IMR-90 (cell line): ENCODE data around the gene PLCH2. TPM values are rescaled to one million over a fixed set of nuclear protein-coding genes. Genes with fewer than 3 reads are reported as not detected.

Experiments
- ATAC-seq: fragments of 200-7000 bp; cut with Tn5 transposase; 2 replicates; pipeline ENCODE4 v1.9.1; 2020; ENCODE audit warnings: low read depth, mild to moderate bottlenecking, moderate library complexity
- BruUV-seq: library from RNA; stranded (reverse); fragments of 400-500 nt; replicated peaks from 2 replicates; lab custom pipeline; 2021; lab: Mats Ljungman, UMichigan
- CTCF ChIA-PET: fragments of 300-600 bp; formaldehyde crosslinking; extraction: SDS; loops from one replicate; lab custom pipeline; 2021; ENCODE audit warnings: antibody characterized with exemption; lab: Yijun Ruan, JAX
- POLR2A ChIA-PET: fragments of 300-600 bp; sonication (Branson Sonifier 250); formaldehyde crosslinking; loops from one replicate; lab custom pipeline; 2022; ENCODE audit warnings: antibody characterized with exemption; ENCODE audit not compliant: unreplicated experiment; lab: Charles Lee
- DNase-seq: peaks from one replicate; pipeline ENCODE4 v3.0.0; 2013
- H2AFZ ChIP-seq: replicated peaks from 2 replicates; pipeline ENCODE3; 2013; ENCODE audit warnings: low read length, mild to moderate bottlenecking; ENCODE audit not compliant: poor library complexity
- H2AK5ac ChIP-seq: 2 replicates; pipeline ENCODE4 v1.6.1; 2013; ENCODE audit warnings: low read depth, low read length, inconsistent platforms
- H2AK9ac ChIP-seq: replicated peaks from 2 replicates; pipeline ENCODE3; 2013; ENCODE audit warnings: mild to moderate bottlenecking, low read depth, low read length, moderate library complexity; ENCODE audit not compliant: poor library complexity
- H2BK120ac ChIP-seq: 2 replicates; pipeline ENCODE4 v1.6.1; 2013; ENCODE audit warnings: low read depth, low read length, inconsistent platforms
- H2BK15ac ChIP-seq: 3 replicates; pipeline ENCODE4 v1.6.1; 2013; ENCODE audit warnings: low read depth, low read length, inconsistent platforms
- H2BK20ac ChIP-seq: 2 replicates; pipeline ENCODE4 v1.6.1; 2013; ENCODE audit warnings: low read depth, mild to moderate bottlenecking, inconsistent platforms, low read length, moderate library complexity
- H2BK5ac ChIP-seq: 2 replicates; pipeline ENCODE4 v1.6.1; 2013; ENCODE audit warnings: mild to moderate bottlenecking, low read depth, low read length, inconsistent platforms; ENCODE audit not compliant: poor library complexity, severe bottlenecking
- H3K14ac ChIP-seq: replicated peaks from 2 replicates; pipeline ENCODE4 v1.6.1; 2013; ENCODE audit warnings: low read depth, low read length, inconsistent platforms
- H3K18ac ChIP-seq: 2 replicates; pipeline ENCODE4 v1.6.1; 2013; ENCODE audit warnings: low read depth, low read length, control low read depth
- H3K23ac ChIP-seq: 2 replicates; pipeline ENCODE4 v1.6.1; 2013; ENCODE audit warnings: low read depth, low read length, inconsistent platforms
- H3K27ac ChIP-seq: 2 replicates; pipeline ENCODE4 v1.5.1; 2013; ENCODE audit warnings: mild to moderate bottlenecking, control low read depth, low read length; ENCODE audit not compliant: insufficient read depth
- H3K27me3 ChIP-seq: 2 replicates; pipeline ENCODE4 v1.6.1; 2013; ENCODE audit warnings: low read length; ENCODE audit not compliant: control insufficient read depth, insufficient read depth
- H3K36me3 ChIP-seq: 2 replicates; pipeline ENCODE4 v1.6.1; 2013; ENCODE audit warnings: low read length, mixed read lengths; ENCODE audit not compliant: control insufficient read depth, insufficient read depth
- H3K4ac ChIP-seq: 2 replicates; pipeline ENCODE4 v1.6.1; 2013; ENCODE audit warnings: low read depth, low read length, inconsistent platforms
- H3K4me1 ChIP-seq: 2 replicates; pipeline ENCODE4 v1.6.1; 2013; ENCODE audit warnings: low read length, mixed read lengths; ENCODE audit not compliant: control insufficient read depth, insufficient read depth
- H3K4me2 ChIP-seq: 2 replicates; pipeline ENCODE4 v1.6.1; 2013; ENCODE audit warnings: low read depth, mild to moderate bottlenecking, control low read depth, low read length, moderate library complexity
- H3K4me3 ChIP-seq: 2 replicates; pipeline ENCODE4 v1.5.1; 2013; ENCODE audit warnings: low read depth, mild to moderate bottlenecking, control low read depth, low read length, moderate library complexity; ENCODE audit not compliant: insufficient read depth
- H3K56ac ChIP-seq: 2 replicates; pipeline ENCODE4 v1.6.1; 2013; ENCODE audit warnings: low read length, inconsistent platforms; ENCODE audit not compliant: insufficient read depth; ENCODE audit errors: extremely low read depth
- H3K79me1 ChIP-seq, 2 experiments: 2 replicates each; pipeline ENCODE4 v1.6.1; 2013; ENCODE audit warnings: low read length in 2 of 2, inconsistent platforms in 1 of 2, low read depth in 1 of 2
- H3K9ac ChIP-seq: 2 replicates; pipeline ENCODE4 v1.6.1; 2013; ENCODE audit warnings: low read depth, low read length, control low read depth
- H3K9me1 ChIP-seq: 2 replicates; pipeline ENCODE4 v1.6.1; 2013; ENCODE audit warnings: low read length, inconsistent platforms; ENCODE audit not compliant: insufficient read depth
- H3K9me3 ChIP-seq: 2 replicates; pipeline ENCODE4 v1.6.1; 2013; ENCODE audit warnings: low read length; ENCODE audit not compliant: control insufficient read depth, insufficient read depth
- H4K20me1 ChIP-seq: 2 replicates; pipeline ENCODE4 v1.6.1; 2013; ENCODE audit warnings: low read length, inconsistent platforms; ENCODE audit not compliant: insufficient read depth
- H4K5ac ChIP-seq: 2 replicates; pipeline ENCODE4 v1.6.1; 2013; ENCODE audit warnings: mild to moderate bottlenecking, low read depth, low read length, control low read depth
- H4K8ac ChIP-seq, 2 experiments: 2 replicates each; pipeline ENCODE4 v1.6.1; 2013; ENCODE audit warnings: low read depth in 2 of 2, low read length in 2 of 2, control low read depth in 1 of 2, inconsistent platforms in 1 of 2
- H4K91ac ChIP-seq: 2 replicates; pipeline ENCODE4 v1.6.1; 2013; ENCODE audit warnings: low read depth, low read length, inconsistent platforms; ENCODE audit not compliant: insufficient read depth
- BHLHE40 ChIP-seq: fragments of 150-350 bp; IDR thresholded peaks from 2 replicates; pipeline ENCODE4 v1.6.1; 2016; ENCODE audit warnings: mild to moderate bottlenecking, low read depth, low read length
- CHD1 ChIP-seq: IDR thresholded peaks from 2 replicates; pipeline ENCODE4 v1.6.1; 2012; ENCODE audit warnings: low read depth, low read length, improper control_type of control experiment
- ELK1 ChIP-seq: fragments of 150-350 bp; IDR thresholded peaks from 2 replicates; pipeline ENCODE4 v1.6.1; 2016; ENCODE audit warnings: low read depth, mild to moderate bottlenecking, low read length, moderate library complexity, borderline replicate concordance
- FOS ChIP-seq: fragments of 150-350 bp; IDR thresholded peaks from 2 replicates; pipeline ENCODE4 v1.6.1; 2016; ENCODE audit warnings: low read depth, low read length
- MAFK ChIP-seq: IDR thresholded peaks from 2 replicates; pipeline ENCODE4 v1.6.1; 2012; ENCODE audit warnings: low read depth, low read length, improper control_type of control experiment
- MAZ ChIP-seq: IDR thresholded peaks from 2 replicates; pipeline ENCODE4 v1.6.1; 2012; ENCODE audit warnings: low read depth, mild to moderate bottlenecking, low read length, improper control_type of control experiment, moderate library complexity, borderline replicate concordance
- MXI1 ChIP-seq: IDR thresholded peaks from 2 replicates; pipeline ENCODE4 v1.6.1; 2012; ENCODE audit warnings: low read depth, mild to moderate bottlenecking, low read length, moderate library complexity, borderline replicate concordance
- RAD21 ChIP-seq: IDR thresholded peaks from 2 replicates; pipeline ENCODE4 v1.6.1; 2012; ENCODE audit warnings: low read length, improper control_type of control experiment
- RFX5 ChIP-seq: IDR thresholded peaks from 2 replicates; pipeline ENCODE4 v1.8.0; 2012; ENCODE audit warnings: low read depth, mild to moderate bottlenecking, low read length, moderate library complexity
- SMC3 ChIP-seq: fragments of 150-350 bp; IDR thresholded peaks from 2 replicates; pipeline ENCODE4 v1.6.1; 2016; ENCODE audit warnings: low read depth, mild to moderate bottlenecking, antibody characterized with exemption, low read length, moderate library complexity
- WGBS, 2 experiments: methylation state at CpG; one replicate each; pipeline versions ENCODE4 v1.1.5 to v1.1.7; 2013; ENCODE audit warnings: missing lambda C conversion rate in 2 of 2; ENCODE audit not compliant: insufficient read length in 1 of 2; ENCODE audit errors: extremely low coverage in 2 of 2; 5-methylcytosine and 5-hydroxymethylcytosine counted together
- dilution Hi-C: fragments of 300-500 bp; cut with HindIII; formaldehyde crosslinking; loops from one replicate; pipeline ENCODE4 v1.14.3; 2018; ENCODE audit warnings: low sequenced_read_pairs; ENCODE audit not compliant: unreplicated experiment
- in situ Hi-C: fragments of 300-500 bp; cut with MboI; formaldehyde crosslinking; loops from 3 replicates; pipeline ENCODE4 v1.14.3; 2019; ENCODE audit warnings: low sequenced_read_pairs, inconsistent platforms, mixed read lengths
- intact Hi-C: fragments of 100-400 bp; cut with micrococcal nuclease; formaldehyde crosslinking; loops from 2 replicates; pipeline ENCODE4 v1.10.0; 2022
- polyA plus RNA-seq, 3 experiments: library from polyadenylated mRNA; depleted of rRNA; stranded (reverse); fragments of >200 nt; gene quantifications; 2 replicates each; pipeline ENCODE4 v1.2.3, GENCODE V29; 2012; ENCODE audit warnings: low replicate concordance in 1 of 3
- total RNA-seq: library from RNA; depleted of rRNA; stranded (reverse); fragments of >200 nt; gene quantifications from 2 replicates; pipeline ENCODE4 v1.2.3, GENCODE V29; 2012

PLCH2 gene
- total and polyA plus RNA-seq, 2 of the 4 experiments (the other 2 are of a cell fraction), result 0.18 to 1.9 TPM

DNA sequence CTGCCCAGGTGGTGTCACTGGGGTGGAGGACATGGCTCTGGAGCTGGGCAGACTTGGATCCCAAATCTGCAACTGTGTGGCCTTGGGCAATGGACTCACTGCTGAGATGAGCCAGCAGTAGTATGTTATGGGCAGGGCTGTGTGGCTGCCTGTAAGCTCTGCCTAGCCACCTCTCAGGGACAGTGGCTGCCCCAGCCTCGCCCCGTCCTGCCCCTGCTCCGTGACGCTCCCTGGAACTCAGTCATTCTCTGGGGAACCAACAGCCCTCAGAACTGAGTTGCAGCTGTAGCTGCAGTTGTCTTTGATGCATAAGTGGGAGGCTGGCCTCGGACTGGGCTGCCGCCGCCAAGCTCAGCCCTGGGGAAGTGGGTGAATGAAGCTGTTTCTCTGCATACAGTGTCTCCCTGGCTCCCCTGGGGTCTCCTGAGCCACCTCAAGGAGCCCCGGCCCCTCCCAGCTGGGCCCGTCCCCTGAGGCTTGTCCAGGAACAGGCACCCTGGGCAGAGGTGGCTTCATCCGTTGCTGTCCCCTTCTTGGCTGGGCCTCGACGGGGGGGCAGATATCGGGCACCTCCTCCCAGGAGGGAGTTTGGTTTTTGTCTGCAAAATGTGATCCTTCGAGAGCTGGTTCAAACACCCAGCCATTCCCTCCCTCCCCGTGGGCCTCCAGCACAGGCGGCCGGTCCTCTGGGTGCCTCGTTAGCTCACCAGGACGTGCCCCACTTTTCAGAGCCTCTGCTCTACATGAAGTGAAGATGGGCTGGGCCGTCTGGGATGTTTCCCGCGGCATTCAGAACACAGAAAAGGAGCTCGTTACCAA is 26.2 kb upstream of the PLCH2 start (continued):
- TF ChIP-seq MXI1 (no peak), RFX5 (no peak)

GRCh38 chr1:2451741-2452140 is 24.3 kb upstream of the PLCH2 start:
- Histone ChIP-seq H3K9ac (peak overlapping the region; percentile 54; the same call in 1 of the 2 replicates), H3K4me3 (no peak overlapping the region)
- 0% methylated on average over 4 of the region's 18 CpGs; no CpG with 5 or more reads in 1 of the 2 experiments for WGBS, 2 experiments

More at GRCh38 chr1:2451741-2452140, 24.3 kb upstream of the PLCH2 start:
- ChIA-PET CTCF (no interaction called here), POLR2A (no interaction called here)
- Histone ChIP-seq H3K27me3 (no peaks in the 10 kb centered on the region), H3K9me3 (no peaks in the 10 kb centered on the region), H3K36me3 (no peaks in the 10 kb centered on the region), H4K91ac (peak overlapping the region; percentile 98), H2AK9ac (peak overlapping the region; percentile 99), H3K14ac (peak overlapping the region; percentile 94), H3K4ac (peak overlapping the region; percentile 100), H2AFZ (peak overlapping the region; percentile 88), H3K4me1 (peaks cover 21% of the 10 kb centered on the region), H2BK5ac (peak overlapping the region; percentile 99), H4K8ac (peak overlapping the region; percentile 95 to 98), H2AK5ac (peak overlapping the region; percentile 100), H4K5ac (peak overlapping the region; percentile 94), H3K18ac (peak overlapping the region; percentile 33; the same call in 1 of the 2 replicates), H3K79me1 (peaks cover 0 to 8% of the 10 kb centered on the region in 2 experiments; a peak in 1 of 4 replicates), H2BK15ac (no peak overlapping the region; the same call in 2 of the 3 replicates), H2BK120ac (peak overlapping the region; percentile 100), H3K4me2 (peak overlapping the region; percentile 33; the same call in 1 of the 2 replicates), H3K27ac (peak overlapping the region; percentile 92), H3K56ac (no peak overlapping the region), H4K20me1 (no peaks in the 10 kb centered on the region), H3K9me1 (peaks cover 10% of the 10 kb centered on the region; the same call in 1 of the 2 replicates), H3K23ac (peak overlapping the region; percentile 99), H2BK20ac (peak overlapping the region; percentile 99)
- no peak for TF ChIP-seq CHD1
- peak; percentile 63 for TF ChIP-seq FOS
- peak; percentile 59; the same call in 1 of the 2 replicates for TF ChIP-seq MXI1
- 0 out of 2 replicates have a peak, but pooled peaks have one; percentile 2 for TF ChIP-seq SMC3
- peak; percentile 13; the same call in 1 of the 2 replicates for TF ChIP-seq RAD21
- TF ChIP-seq ELK1, result no peak
- peak; percentile 55 for TF ChIP-seq MAZ
- peak; percentile 70 for TF ChIP-seq BHLHE40
- TF ChIP-seq MAFK, result 0 out of 2 replicates have a peak, but pooled peaks have one; percentile 1
- no TSS peak for BruUV-seq
- dilution Hi-C loops (no loop called here), in situ Hi-C loops (no loop called here), intact Hi-C loops (no loop called here)
- DNase-seq (peak; percentile 94), ATAC-seq (peak; percentile 88)
